K562 (cell line): ENCODE measurements around the gene ZSWIM4. TPM values are rescaled to one million over a fixed set of nuclear protein-coding genes. Genes with fewer than 3 reads are reported as not detected.

Experiments used
- BACH1 ChIP-seq: fragments of 200-800 bp; sonication (Bioruptor generic); IDR thresholded peaks from 2 replicates; pipeline ENCODE4 v1.6.1; 2016; ENCODE audit warnings: missing genetic modification characterization, missing compliant biosample characterization
- CCNT2 ChIP-seq: IDR thresholded peaks from 2 replicates; pipeline ENCODE4 v1.6.1; 2011; ENCODE audit warnings: borderline replicate concordance, low read depth, mild to moderate bottlenecking, moderate library complexity, mixed read lengths, low read length; ENCODE audit not compliant: insufficient read length; ENCODE audit errors: extremely low read depth
- CTBP1 ChIP-seq: fragments of 450-650 bp; IDR thresholded peaks from 2 replicates; pipeline ENCODE4 v1.6.1; 2016; ENCODE audit warnings: borderline replicate concordance
- FUS ChIP-seq: fragments of 200-400 bp; formaldehyde crosslinking; optimal IDR thresholded peaks from 2 replicates; pipeline ENCODE3; 2017; ENCODE audit warnings: low read depth, low read length
- KLF1 ChIP-seq: fragments of 450-650 bp; IDR thresholded peaks from 2 replicates; pipeline ENCODE4 v1.6.1; 2016; ENCODE audit warnings: missing genetic modification characterization, missing compliant biosample characterization
- PCBP2 ChIP-seq: fragments of 200-400 bp; formaldehyde crosslinking; IDR thresholded peaks from 2 replicates; pipeline ENCODE4 v1.6.1; 2018; ENCODE audit warnings: low read length, low read depth, mild to moderate bottlenecking, moderate library complexity; ENCODE audit not compliant: poor library complexity, severe bottlenecking
- PHF8 ChIP-seq: fragments of 200-600 bp; sonication (generic); IDR thresholded peaks from 2 replicates; pipeline ENCODE4 v1.6.1; 2012; ENCODE audit warnings: mixed run types, mild to moderate bottlenecking, inconsistent platforms, low read length, moderate library complexity, borderline replicate concordance
- POLR3A ChIP-seq: IDR thresholded peaks from 2 replicates; pipeline ENCODE4 v1.6.1; 2011; ENCODE audit warnings: borderline replicate concordance, mild to moderate bottlenecking, moderate library complexity; ENCODE audit not compliant: insufficient read length, insufficient read depth; ENCODE audit errors: extremely low read depth
- SIN3A ChIP-seq, 2 experiments: fragments of 150-350 bp in 1 of 2; IDR thresholded peaks; 2 replicates each; pipeline ENCODE4 v1.6.1; 2011 to 2016; ENCODE audit warnings: borderline replicate concordance in 2 of 2, low read depth in 2 of 2, low read length in 2 of 2, mild to moderate bottlenecking in 2 of 2, moderate library complexity in 2 of 2; ENCODE audit not compliant: control insufficient read depth in 1 of 2
- SIN3B ChIP-seq: fragments of 450-650 bp; IDR thresholded peaks from 2 replicates; pipeline ENCODE4 v1.6.1; 2017; ENCODE audit warnings: low read depth, mild to moderate bottlenecking, moderate library complexity
- SMAD2 ChIP-seq: fragments of 150-350 bp; IDR thresholded peaks from 2 replicates; pipeline ENCODE4 v1.6.1; 2014; ENCODE audit warnings: low read depth, mild to moderate bottlenecking, low read length
- YY1 ChIP-seq, 3 experiments: IDR thresholded peaks; 2 replicates each; pipeline ENCODE4 v1.6.1; 2011; ENCODE audit warnings: low read length in 2 of 3, mild to moderate bottlenecking in 2 of 3, moderate library complexity in 2 of 3, borderline replicate concordance in 1 of 3, control low read depth in 1 of 3, low read depth in 1 of 3; ENCODE audit not compliant: insufficient read depth in 3 of 3, insufficient replicate concordance in 2 of 3, control insufficient read depth in 1 of 3, insufficient read length in 1 of 3; ENCODE audit errors: extremely low read depth in 1 of 3
- ZNF23 ChIP-seq: fragments of 250-450 bp; sonication (Bioruptor Pico); IDR thresholded peaks from 2 replicates; pipeline ENCODE4 v1.4.0; 2020; ENCODE audit warnings: mild to moderate bottlenecking
- polyA plus RNA-seq, 8 experiments: library from polyadenylated mRNA; depleted of rRNA in 4 of 8; stranded (reverse) in 5 of 8; unstranded in 3 of 8; fragments of >200 nt; fragmentation: Nextera tagmentation in 2 of 8; fragmentation: Illumina TruSeq in 1 of 8; extraction: Ambion mirVana in 2 of 8; extraction: Trizol in 1 of 8; gene quantifications; 2 replicates each; pipeline versions ENCODE4 v1.2.1 to v1.2.3, GENCODE V29; 2011 to 2014; ENCODE audit warnings: inconsistent platforms in 1 of 8, missing spikeins in 1 of 8
- total RNA-seq, 7 experiments: library from RNA; depleted of rRNA in 6 of 7; stranded (reverse); fragments of >200 nt in 6 of 7; fragmentation: Illumina TruSeq in 2 of 7; extraction: Trizol in 2 of 7; gene quantifications; 2 replicates each; pipeline versions ENCODE4 v1.2.1 to v1.2.3, GENCODE V29; 2011 to 2021; ENCODE audit warnings: low replicate concordance in 1 of 7
- TF ChIP-seq, protein P1 (sequence below), 2 experiments: fragments of 450-650 bp in 1 of 2; sonication (generic) in 1 of 2; formaldehyde crosslinking in 1 of 2; IDR thresholded peaks in 1 of 2; conservative IDR thresholded peaks in 1 of 2; 2 replicates each; pipeline versions ENCODE4 v1.6.1 to v1.8.1; 2016 to 2023; ENCODE audit warnings: mild to moderate bottlenecking in 2 of 2, moderate library complexity in 2 of 2, inconsistent platforms in 1 of 2, missing genetic modification reagents in 1 of 2
- TF ChIP-seq, protein P2 (sequence below): IDR thresholded peaks from 2 replicates; pipeline ENCODE4 v1.6.1; 2011; ENCODE audit warnings: borderline replicate concordance, low read depth, mild to moderate bottlenecking, moderate library complexity, low read length; ENCODE audit not compliant: insufficient read depth, poor library complexity, severe bottlenecking
- TF ChIP-seq, protein P3 (sequence below), 3 experiments: IDR thresholded peaks in 2 of 3; conservative IDR thresholded peaks in 1 of 3; 2 replicates each; pipeline ENCODE4 v1.5.1; 2011 to 2012; ENCODE audit warnings: low read length in 3 of 3, mild to moderate bottlenecking in 3 of 3, control low read depth in 2 of 3, improper control_type of control experiment in 1 of 3, inconsistent platforms in 1 of 3, low read depth in 1 of 3, mixed read lengths in 1 of 3, moderate library complexity in 1 of 3; ENCODE audit not compliant: insufficient read depth in 2 of 3

The ZSWIM4 gene
- total and polyA plus RNA-seq, 9 of the 15 experiments (the other 6 are each of a cell fraction or from before 2014, with no cell fraction given): 0.25 to 3.7 (median 0.79) TPM; not detected in 2

DNA sequence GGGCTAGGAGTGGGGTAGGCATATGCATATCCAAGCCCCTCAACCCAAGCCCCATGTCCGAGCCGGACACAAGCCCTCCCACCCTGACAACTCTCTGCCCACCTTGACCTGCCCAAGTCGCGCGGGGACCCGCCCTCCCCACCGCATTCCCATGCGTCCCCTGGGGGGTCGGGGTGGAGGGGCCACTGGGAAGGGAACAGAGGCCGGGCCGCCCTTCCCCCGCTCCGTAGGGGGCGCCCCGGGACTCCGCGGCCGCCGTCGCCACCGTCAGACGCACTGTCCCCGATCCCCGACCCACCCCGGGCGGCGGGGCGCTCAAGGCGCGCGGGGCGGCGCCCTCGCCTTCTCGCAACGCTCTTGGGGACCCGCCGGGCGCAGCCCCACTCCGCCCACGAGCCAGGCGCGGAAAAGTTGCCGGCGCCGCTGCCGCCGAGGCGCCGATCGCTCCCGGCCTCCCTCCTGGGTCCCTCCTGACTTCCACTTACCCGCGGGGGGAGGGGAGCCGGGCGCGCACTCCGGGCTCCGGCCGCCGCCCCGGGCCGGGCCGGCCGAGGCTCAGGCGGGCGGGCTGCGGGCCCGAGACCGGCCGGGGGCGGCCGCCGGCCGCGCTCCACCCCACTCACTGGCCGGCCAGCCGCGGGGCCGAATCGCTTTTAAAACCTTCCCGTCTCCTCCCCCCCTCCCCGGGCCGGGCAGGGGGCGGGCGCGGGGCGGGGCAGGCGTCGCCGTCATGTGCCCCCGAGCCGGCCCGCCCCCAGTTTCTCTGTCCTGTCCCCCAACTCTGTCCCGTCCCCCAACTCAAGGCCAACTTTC, 47.3 kb downstream of the ZSWIM4 start (continued):
- TF ChIP-seq, protein P1, sequence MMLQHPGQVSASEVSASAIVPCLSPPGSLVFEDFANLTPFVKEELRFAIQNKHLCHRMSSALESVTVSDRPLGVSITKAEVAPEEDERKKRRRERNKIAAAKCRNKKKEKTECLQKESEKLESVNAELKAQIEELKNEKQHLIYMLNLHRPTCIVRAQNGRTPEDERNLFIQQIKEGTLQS (IDR thresholded peaks at IDR 0.05): no peak
- TF ChIP-seq, protein P1 (CRISPR knock-in tag; conservative IDR thresholded peaks at IDR 0.05): 0 out of 2 replicates have a peak, but pooled peaks have one; percentile 41
- peak; percentile 83 for TF ChIP-seq CCNT2
- TF ChIP-seq, protein P2, sequence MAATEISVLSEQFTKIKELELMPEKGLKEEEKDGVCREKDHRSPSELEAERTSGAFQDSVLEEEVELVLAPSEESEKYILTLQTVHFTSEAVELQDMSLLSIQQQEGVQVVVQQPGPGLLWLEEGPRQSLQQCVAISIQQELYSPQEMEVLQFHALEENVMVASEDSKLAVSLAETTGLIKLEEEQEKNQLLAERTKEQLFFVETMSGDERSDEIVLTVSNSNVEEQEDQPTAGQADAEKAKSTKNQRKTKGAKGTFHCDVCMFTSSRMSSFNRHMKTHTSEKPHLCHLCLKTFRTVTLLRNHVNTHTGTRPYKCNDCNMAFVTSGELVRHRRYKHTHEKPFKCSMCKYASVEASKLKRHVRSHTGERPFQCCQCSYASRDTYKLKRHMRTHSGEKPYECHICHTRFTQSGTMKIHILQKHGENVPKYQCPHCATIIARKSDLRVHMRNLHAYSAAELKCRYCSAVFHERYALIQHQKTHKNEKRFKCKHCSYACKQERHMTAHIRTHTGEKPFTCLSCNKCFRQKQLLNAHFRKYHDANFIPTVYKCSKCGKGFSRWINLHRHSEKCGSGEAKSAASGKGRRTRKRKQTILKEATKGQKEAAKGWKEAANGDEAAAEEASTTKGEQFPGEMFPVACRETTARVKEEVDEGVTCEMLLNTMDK: peak; percentile 90
- TF ChIP-seq CTBP1: peak; percentile 66
- peak; percentile 77; the same call in 1 of the 2 replicates for TF ChIP-seq PHF8
- TF ChIP-seq SIN3A (IDR thresholded peaks at IDR 0.05; ENCODE audit: borderline replicate concordance in 2 of 2, control insufficient read depth in 1 of 2, low read depth in 2 of 2, low read length in 2 of 2): peak; percentile 42 to 75; a peak in 1 of 4 replicates
- peak; percentile 25 for TF ChIP-seq PCBP2
- TF ChIP-seq, protein P3, sequence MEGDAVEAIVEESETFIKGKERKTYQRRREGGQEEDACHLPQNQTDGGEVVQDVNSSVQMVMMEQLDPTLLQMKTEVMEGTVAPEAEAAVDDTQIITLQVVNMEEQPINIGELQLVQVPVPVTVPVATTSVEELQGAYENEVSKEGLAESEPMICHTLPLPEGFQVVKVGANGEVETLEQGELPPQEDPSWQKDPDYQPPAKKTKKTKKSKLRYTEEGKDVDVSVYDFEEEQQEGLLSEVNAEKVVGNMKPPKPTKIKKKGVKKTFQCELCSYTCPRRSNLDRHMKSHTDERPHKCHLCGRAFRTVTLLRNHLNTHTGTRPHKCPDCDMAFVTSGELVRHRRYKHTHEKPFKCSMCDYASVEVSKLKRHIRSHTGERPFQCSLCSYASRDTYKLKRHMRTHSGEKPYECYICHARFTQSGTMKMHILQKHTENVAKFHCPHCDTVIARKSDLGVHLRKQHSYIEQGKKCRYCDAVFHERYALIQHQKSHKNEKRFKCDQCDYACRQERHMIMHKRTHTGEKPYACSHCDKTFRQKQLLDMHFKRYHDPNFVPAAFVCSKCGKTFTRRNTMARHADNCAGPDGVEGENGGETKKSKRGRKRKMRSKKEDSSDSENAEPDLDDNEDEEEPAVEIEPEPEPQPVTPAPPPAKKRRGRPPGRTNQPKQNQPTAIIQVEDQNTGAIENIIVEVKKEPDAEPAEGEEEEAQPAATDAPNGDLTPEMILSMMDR (IDR thresholded peaks at IDR 0.05 in 2 of 3, conservative IDR thresholded peaks at IDR 0.05 in 1 of 3; ENCODE audit: insufficient read depth in 2 of 3, low read depth in 1 of 3, low read length in 3 of 3): peak; percentile 22 to 54 (median 41); a peak in 3 of 6 replicates
- TF ChIP-seq SIN3B: peak; percentile 52; the same call in 1 of the 2 replicates
- peak; percentile 86 for TF ChIP-seq FUS
- TF ChIP-seq POLR3A: no peak
- TF ChIP-seq BACH1 (tag): no peak
- TF ChIP-seq KLF1: no peak
- no peak for TF ChIP-seq SMAD2
- no peak for TF ChIP-seq ZNF23
- peak in 1 of 3 experiments; percentile 34 for TF ChIP-seq YY1 (IDR thresholded peaks at IDR 0.05; ENCODE audit: borderline replicate concordance in 1 of 3, control insufficient read depth in 1 of 3, extremely low read depth in 1 of 3, insufficient read depth in 3 of 3, insufficient read length in 1 of 3, insufficient replicate concordance in 2 of 3, low read depth in 1 of 3, low read length in 2 of 3)
